C4-2B (cell line): ENCODE measurements around the gene PPP2R2C.

Experiments used
- CTCF ChIP-seq: fragments of 450-650 bp; conservative IDR thresholded peaks from 2 replicates; pipeline ENCODE4 v1.5.1; 2017; ENCODE audit warnings: mild to moderate bottlenecking
- ZFX ChIP-seq: fragments of 450-650 bp; IDR thresholded peaks from 2 replicates; pipeline ENCODE4 v1.6.1; 2017

GRCh38 chr4:6401797-6402196, 70.6 kb downstream of the PPP2R2C start:
- TF ChIP-seq CTCF (no peak), ZFX (no peak)
